HG03196 (cell line): ENCODE measurements around the gene SHROOM1.
A peak's percentile ranks its signal among the peaks of the same experiment; 100 is the strongest.
"Not testable (repeated sequence)": the region's sequence is repeated elsewhere in the genome, so short reads cannot be mapped to it uniquely, and the experiment has no call there.

Experiments
- ATAC-seq: cut with Tn5 transposase; IDR thresholded peaks from one replicate; pipeline ENCODE4 v1.9.1; 2021; ENCODE audit not compliant: unreplicated experiment

The SHROOM1 gene

GRCh38 chr5:132830436-132831094 lies at the start of gene SHROOM1:
Gene SHROOM1 (minus strand): TSS chr5:132830647. CDS start chr5:132826140, 4,507 bp downstream.
- ATAC-seq, result peak; percentile 60

- ATAC-seq, result no peak
Measured at GRCh38 chr5:132877938-132878337, 47.5 kb upstream of the SHROOM1 start.

GRCh38 chr5:132877466-132877865 lies 47.0 kb upstream of the SHROOM1 start:
- no peak for ATAC-seq

GRCh38 chr5:132876020-132876759 lies 45.7 kb upstream of the SHROOM1 start:
- no peak for ATAC-seq

GRCh38 chr5:132873930-132874271 lies 43.5 kb upstream of the SHROOM1 start:
- ATAC-seq, result no peak

GRCh38 chr5:132873119-132873929 lies 42.9 kb upstream of the SHROOM1 start, which contains the start of gene LEAP2:
Gene LEAP2 (plus strand): TSS chr5:132873668. CDS start chr5:132873695, 27 bp downstream.
- no peak for ATAC-seq

GRCh38 chr5:132872788-132873118 lies 42.3 kb upstream of the SHROOM1 start:
- no peak for ATAC-seq

- no peak for ATAC-seq
Measured at GRCh38 chr5:132871459-132872284, 41.2 kb upstream of the SHROOM1 start.

GRCh38 chr5:132870801-132871200 lies 40.4 kb upstream of the SHROOM1 start:
- no peak for ATAC-seq

- ATAC-seq, result no peak
Measured at GRCh38 chr5:132868754-132869153, 38.3 kb upstream of the SHROOM1 start.

GRCh38 chr5:132867046-132867451 lies 36.6 kb upstream of the SHROOM1 start:
- no peak for ATAC-seq

- ATAC-seq, result peak; percentile 98
Measured at GRCh38 chr5:132866342-132867045, 36.0 kb upstream of the SHROOM1 start, which contains the start of the genes GDF9 and UQCRQ. Gene GDF9 (minus strand): TSS chr5:132866469. CDS start chr5:132864533, 1,936 bp downstream. Gene UQCRQ (plus strand): TSS chr5:132866642. CDS start chr5:132866882, 240 bp downstream.

- ATAC-seq, result no peak
Measured at GRCh38 chr5:132865668-132866341, 35.4 kb upstream of the SHROOM1 start.

GRCh38 chr5:132860742-132861141 lies 30.3 kb upstream of the SHROOM1 start:
- ATAC-seq, result no peak

GRCh38 chr5:132859889-132860437 lies 29.5 kb upstream of the SHROOM1 start:
- ATAC-seq, result no peak

- no peak for ATAC-seq
Measured at GRCh38 chr5:132856011-132856410, 25.6 kb upstream of the SHROOM1 start.

- ATAC-seq, result not testable (repeated sequence)
Measured at GRCh38 chr5:132854992-132855391, 24.5 kb upstream of the SHROOM1 start.

GRCh38 chr5:132854301-132854700 lies 23.9 kb upstream of the SHROOM1 start:
- ATAC-seq, result no peak

- no peak for ATAC-seq
Measured at GRCh38 chr5:132853790-132854189, 23.3 kb upstream of the SHROOM1 start.
